Right renal cortex interstitium (tissue), 3 donors: ENCODE measurements around the gene OR4K15. TPM values are rescaled to one million over a fixed set of nuclear protein-coding genes. Genes with fewer than 3 reads are reported as not detected.
"Not testable (repeated sequence)": the region's sequence is repeated elsewhere in the genome, so short reads cannot be mapped to it uniquely, and the experiment has no call there.

Experiments
- DNase-seq, 3 donors: peaks; one replicate each; pipeline ENCODE4 v3.0.0-alpha.2; 2013; ENCODE audit warnings: low read depth in 3 of 3, low spot score in 2 of 3
- polyA plus RNA-seq, 3 donors: library from polyadenylated mRNA; unstranded; fragments of 120-200 nt; gene quantifications; one replicate each; pipeline ENCODE4 v1.2.1, GENCODE V29; 2013; ENCODE audit not compliant: insufficient read length in 3 of 3

The OR4K15 gene, protein sequence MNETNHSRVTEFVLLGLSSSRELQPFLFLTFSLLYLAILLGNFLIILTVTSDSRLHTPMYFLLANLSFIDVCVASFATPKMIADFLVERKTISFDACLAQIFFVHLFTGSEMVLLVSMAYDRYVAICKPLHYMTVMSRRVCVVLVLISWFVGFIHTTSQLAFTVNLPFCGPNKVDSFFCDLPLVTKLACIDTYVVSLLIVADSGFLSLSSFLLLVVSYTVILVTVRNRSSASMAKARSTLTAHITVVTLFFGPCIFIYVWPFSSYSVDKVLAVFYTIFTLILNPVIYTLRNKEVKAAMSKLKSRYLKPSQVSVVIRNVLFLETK
- not detected for polyA plus RNA-seq

DNA sequence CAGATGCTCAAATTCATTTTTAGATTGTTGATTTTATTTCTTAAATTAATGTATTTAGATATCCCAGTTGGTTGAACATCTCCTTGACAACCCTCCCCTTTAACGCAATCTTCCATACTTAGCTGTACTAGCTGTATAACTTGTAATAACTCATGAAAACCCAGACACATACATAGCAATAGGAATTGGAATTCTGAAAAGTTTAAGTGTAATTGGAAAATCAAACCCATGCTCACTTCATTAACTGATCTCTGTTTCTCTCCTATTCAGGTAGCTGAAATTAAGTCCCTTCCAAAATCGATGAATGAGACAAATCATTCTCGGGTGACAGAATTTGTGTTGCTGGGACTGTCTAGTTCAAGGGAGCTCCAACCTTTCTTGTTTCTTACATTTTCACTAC is at the start of gene OR4K15:
TSS of gene OR4K15 (plus strand) at position 301 of the 400 bp plus-strand sequence. CDS start at position 301, 0 bp downstream.
- DNase-seq: no peak

DNA sequence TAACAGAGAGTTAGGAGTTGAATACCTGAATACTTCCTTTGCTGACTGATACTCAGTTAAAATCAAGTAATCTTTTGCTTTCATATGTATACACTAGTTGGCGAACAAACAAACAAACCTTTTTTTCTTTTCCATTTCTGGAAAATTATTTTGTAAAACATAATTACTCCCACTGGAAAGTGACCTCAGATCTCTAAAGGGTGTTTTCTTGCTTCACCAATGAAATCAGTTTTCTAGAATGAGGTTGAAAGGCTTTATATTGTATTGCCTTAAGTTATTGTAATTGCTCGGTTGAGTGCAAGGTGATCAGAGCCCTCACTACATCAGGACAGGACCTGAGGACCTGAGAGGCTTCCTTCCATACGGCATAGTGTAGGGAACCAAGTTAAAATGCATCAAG is 44.8 kb upstream of the OR4K15 start, which contains the start of gene OR4K1:
TSS of gene OR4K1 (plus strand) at position 301 of the 400 bp plus-strand sequence. CDS start 4,750 bp downstream, outside the sequence.
- DNase-seq: no peak

DNA sequence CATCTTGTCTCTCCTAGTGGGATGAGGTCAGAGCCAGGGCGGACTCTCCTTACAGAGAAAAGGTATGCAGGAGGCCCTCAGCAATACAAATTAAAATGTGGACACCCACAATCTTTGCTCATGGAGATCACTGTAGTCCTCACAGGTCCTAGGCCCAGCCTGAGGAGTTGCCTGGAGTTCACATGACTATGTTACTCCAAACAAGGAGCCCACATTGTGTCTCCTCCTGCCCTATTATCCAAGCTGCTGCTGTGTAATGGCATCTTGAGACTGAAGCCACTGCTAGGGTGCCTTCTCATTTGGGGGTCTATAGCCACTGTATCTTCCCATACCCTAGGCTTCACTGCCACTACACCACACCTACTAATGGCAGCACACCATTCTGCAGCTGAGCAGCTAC is 33.7 kb upstream of the OR4K15 start:
- DNase-seq: no peak

DNA sequence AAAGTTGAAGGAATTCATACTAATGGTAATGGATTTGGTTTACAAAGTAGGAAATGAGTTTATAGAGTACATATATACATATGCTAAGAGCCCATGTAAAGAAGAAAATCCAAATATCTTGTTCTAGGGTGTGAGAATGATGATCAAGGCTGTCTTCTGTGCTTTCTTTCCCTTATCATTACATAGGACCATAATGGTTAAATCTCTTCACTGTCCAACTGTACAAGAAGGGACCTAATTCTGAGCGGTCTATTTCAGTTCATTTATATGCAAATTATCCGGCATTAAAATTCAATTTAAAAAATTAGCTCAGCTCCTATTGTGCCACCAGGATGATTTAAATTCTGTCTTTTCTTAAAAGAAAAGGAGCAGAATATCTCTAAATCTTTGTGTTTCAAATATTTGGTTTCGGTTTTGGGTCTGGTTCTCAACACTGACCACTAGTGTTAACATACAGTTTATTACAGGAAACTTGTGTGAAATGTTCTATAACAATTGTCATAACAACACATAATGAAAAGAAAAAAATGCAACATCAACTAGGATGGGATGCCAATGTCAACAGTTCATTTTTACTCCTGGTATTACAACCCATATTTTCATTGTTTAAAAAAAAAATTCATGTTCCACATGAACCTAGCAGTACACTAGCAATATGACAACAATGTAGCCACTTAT is 27.8 kb upstream of the OR4K15 start:
- DNase-seq: no peak

DNA sequence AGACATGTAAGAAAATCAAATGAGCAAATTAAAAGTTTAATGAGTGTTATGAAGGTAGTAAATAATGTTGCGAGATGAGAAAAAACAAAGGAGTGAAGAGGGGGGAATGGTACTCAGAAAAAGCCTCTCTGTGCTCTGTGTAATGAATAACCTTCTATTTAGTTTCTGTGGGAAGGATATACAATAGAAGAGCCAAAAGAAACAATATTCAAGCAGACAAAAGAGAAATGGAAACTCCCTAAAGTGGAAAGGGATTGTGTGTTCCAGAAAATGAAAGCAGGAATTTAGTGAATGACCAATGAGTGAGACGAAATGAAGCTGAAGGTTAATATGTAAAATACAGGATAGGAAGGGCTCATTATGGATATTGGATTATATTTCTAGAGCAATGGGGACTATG is 26.2 kb upstream of the OR4K15 start:
- no peak for DNase-seq

DNA sequence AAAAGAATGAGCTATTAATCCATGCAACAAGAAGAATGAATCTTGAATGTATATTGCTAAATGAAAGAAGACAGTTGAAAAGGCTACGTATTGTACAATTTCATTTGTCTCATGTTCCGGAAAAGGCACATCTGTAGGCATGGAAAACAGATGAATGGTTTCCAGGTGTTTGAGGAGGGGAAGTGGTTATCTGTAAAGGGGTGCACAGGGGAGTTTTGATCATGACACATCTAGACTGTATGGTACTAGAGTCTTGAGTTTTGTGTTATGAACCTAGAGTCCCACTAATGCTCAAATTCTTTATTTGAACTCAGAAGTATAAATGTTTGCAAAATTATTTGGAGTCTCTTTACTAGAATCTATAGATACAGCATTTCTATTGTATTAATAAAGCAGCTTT is 5.7 kb upstream of the OR4K15 start:
- DNase-seq: not testable (repeated sequence)

DNA sequence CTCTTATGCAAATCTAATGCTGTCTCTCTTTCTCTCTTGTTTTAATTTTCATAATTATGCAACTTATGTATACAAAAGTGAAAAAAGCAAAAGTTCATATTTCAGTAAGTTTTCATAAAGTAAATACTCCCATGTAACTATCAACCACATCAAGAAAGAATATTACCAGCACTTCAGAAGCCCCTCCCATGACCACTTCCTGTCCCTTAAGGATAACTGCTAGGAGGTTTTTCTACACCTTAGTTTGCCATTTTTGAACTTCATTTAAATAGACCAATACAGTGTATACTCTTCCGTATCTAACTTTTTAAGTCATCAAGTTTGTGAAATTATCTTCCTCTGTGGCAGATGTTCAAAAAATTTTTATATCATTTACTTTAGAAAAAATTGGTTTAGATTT is 547 bp upstream of the OR4K15 start:
- no peak for DNase-seq

DNA sequence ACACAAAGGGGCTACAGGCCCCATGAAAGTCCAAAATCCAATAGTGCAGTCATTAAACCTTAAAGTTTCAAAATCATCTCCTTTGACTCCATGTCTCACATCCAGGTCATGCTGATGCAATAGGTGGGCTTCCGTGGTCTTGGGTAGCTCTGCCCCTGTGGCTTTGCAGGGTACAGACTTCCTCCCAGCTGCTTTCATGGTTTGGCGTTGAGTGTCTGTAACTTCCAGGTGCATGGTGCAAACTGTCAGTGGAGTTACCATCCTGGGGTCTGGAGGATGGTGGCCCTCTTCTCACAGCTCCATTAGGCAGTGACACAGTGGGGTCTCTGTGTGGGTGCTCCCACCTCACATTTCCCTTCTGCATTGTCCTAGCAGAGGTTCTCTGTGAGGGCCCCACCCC is 18.0 kb downstream of the OR4K15 start:
- DNase-seq: no peak

DNA sequence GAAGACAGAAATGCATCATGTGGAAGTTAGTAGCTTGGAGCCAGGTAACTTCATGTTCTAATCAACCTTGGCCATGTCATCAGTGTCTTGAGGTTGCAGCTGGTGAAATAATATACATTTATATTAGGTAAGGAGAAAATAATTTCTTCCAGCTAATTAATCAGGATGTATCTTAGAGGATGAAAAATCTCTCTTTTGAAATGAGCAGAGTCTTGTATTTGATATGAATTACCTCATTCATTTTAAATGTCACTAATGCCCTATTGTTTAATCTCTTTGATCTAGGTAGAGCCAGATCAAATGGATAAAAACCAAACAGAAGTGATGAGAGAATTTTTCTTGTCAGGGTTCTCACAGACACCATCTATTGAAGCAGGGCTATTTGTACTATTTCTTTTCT is 26.5 kb downstream of the OR4K15 start, which contains the start of gene OR4Q2:
TSS of gene OR4Q2 (plus strand) at position 301 of the 400 bp plus-strand sequence.
- no peak for DNase-seq

DNA sequence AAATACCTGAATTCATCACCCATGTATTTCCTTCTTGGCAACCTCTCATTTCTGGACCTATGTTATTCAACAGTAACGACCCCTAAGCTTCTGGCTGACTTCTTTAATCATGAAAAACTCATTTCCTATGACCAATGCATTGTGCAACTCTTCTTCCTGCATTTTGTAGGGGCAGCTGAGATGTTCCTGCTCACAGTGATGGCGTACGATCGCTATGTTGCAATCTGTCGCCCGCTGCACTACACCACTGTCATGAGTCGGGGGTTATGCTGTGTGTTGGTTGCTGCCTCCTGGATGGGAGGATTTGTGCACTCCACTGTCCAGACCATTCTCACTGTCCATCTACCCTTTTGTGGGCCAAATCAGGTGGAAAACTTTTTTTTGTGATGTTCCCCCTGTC is 26.9 kb downstream of the OR4K15 start:
- DNase-seq: no peak

DNA sequence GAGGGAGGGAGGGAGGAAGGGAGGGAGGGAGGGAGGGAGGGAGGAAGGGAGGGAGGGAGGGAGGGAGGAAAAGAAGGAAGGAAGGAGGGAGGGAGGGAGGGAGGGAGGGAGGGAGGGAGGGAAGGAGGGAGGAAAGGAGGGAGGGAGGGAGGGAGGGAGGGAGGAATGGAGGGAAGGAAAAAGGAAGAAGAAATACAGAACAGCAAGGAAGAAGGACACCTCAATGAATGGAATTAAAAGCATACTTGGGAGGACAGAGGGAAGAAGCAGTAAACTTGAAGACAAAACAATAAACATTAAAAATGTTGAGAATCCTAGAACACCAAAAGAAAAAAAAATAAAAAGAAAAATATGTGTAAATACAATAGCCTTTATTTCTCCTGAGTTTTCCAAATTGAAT is 32.8 kb downstream of the OR4K15 start:
- DNase-seq: no peak

DNA sequence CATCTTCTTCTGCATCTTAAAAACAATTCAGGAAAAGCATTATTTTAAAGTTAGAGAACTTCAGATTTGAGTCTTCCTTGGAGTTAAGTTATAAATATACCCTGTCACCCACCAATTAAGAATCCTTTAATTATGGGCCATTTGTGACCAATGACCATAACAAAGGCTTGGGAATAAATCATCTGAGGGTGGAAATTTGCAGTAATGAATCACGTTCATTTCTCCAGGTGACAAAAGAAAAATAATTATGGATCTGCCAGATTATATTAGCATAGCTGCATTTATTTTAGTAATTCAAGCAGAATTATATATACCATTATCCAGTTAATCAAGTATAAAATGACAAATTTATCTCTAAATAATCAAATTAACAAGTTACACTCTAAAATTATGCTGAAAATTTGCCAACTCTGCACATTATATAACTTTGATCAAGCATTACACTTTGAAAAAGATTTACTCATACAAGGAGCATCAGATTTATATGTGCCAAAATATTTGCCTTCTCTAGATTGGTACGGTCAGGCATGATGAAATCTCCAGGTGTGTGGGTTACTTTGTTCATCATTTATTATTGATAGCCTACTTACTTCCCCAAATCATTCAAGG is 44.0 kb downstream of the OR4K15 start, which contains the start of gene OR4K14:
TSS of gene OR4K14 (minus strand) at position 51 of the 609 bp plus-strand sequence. CDS start 4,114 bp downstream, outside the sequence.
- no peak for DNase-seq

Other genes with a start within 250 kb of the OR4K15 start
- gene OR4Q3, start 232.0 kb upstream of the OR4K15 start, polyA plus RNA-seq: not detected
- gene OR4M1, start 202.1 kb upstream of the OR4K15 start, polyA plus RNA-seq: not detected
- not detected for gene OR4N2, start 171.8 kb upstream of the OR4K15 start, polyA plus RNA-seq
- gene OR4K2, start 100.4 kb upstream of the OR4K15 start, polyA plus RNA-seq: not detected
- not detected for gene OR4K5, start 55.0 kb upstream of the OR4K15 start, polyA plus RNA-seq
- gene OR4K1, start 44.7 kb upstream of the OR4K15 start, polyA plus RNA-seq: not detected
- gene OR4Q2, start 26.6 kb downstream of the OR4K15 start, polyA plus RNA-seq: not detected
- not detected for gene OR4K14, start 43.7 kb downstream of the OR4K15 start, polyA plus RNA-seq
- not detected for gene OR4K13, start 60.4 kb downstream of the OR4K15 start, polyA plus RNA-seq
- gene OR4L1, start 84.5 kb downstream of the OR4K15 start, polyA plus RNA-seq: not detected
- gene OR4K17, start 135.1 kb downstream of the OR4K15 start, polyA plus RNA-seq: under 1 TPM in 2 of 3 donors, not detected in 1; 0.03 to 0.07 TPM
- not detected for gene OR4N5, start 163.2 kb downstream of the OR4K15 start, polyA plus RNA-seq
- not detected for gene OR11G2, start 215.3 kb downstream of the OR4K15 start, polyA plus RNA-seq
- not detected for gene OR11H6, start 248.1 kb downstream of the OR4K15 start, polyA plus RNA-seq